ENCODE results near the gene SLC31A2.

DNA sequence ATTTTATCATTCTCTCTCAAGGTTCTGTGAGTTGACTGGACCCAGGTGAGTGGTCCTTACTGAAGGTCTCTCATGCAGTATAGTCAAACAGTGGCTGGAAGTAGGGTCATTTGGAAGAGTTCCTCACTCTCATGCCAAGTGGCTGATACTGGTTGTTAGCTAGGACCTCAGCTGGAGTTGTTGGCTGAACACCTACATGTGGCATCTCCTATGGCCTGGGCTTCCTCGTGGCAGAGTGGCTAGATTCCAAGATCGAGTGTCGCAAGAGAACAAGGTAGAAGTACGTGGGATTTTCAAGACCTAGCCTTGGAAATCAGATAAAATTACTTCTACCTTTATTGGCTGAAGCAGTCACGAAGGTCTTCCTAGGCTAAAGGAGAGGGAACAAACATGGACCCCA lies 7.6 kb downstream of the SLC31A2 start:
- TF ChIP-seq, protein P1, sequence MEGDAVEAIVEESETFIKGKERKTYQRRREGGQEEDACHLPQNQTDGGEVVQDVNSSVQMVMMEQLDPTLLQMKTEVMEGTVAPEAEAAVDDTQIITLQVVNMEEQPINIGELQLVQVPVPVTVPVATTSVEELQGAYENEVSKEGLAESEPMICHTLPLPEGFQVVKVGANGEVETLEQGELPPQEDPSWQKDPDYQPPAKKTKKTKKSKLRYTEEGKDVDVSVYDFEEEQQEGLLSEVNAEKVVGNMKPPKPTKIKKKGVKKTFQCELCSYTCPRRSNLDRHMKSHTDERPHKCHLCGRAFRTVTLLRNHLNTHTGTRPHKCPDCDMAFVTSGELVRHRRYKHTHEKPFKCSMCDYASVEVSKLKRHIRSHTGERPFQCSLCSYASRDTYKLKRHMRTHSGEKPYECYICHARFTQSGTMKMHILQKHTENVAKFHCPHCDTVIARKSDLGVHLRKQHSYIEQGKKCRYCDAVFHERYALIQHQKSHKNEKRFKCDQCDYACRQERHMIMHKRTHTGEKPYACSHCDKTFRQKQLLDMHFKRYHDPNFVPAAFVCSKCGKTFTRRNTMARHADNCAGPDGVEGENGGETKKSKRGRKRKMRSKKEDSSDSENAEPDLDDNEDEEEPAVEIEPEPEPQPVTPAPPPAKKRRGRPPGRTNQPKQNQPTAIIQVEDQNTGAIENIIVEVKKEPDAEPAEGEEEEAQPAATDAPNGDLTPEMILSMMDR (IDR thresholded peaks at IDR 0.05): no peak
- no peak for TF ChIP-seq POLR2A (IDR thresholded peaks at IDR 0.05)
- TF ChIP-seq POLR2AphosphoS5 (IDR thresholded peaks at IDR 0.05): no peak
